Inflammatory macrophage (primary cell): ENCODE data around the gene GPC5.
"Not testable (repeated sequence)": the region's sequence is repeated elsewhere in the genome, so short reads cannot be mapped to it uniquely, and the experiment has no call there.

Experiments
- DNase-seq, 2 donors: peaks; one replicate each; pipeline ENCODE4 v3.0.0-alpha.2; 2020 to 2022

Gene GPC5

GRCh38 chr13:91369441-91369831 is 29.0 kb upstream of the GPC5 start:
- DNase-seq: no peak

GRCh38 chr13:91370501-91370900 is 27.9 kb upstream of the GPC5 start:
- DNase-seq: no peak

- no peak for DNase-seq
These were observed 25.5 kb upstream of the GPC5 start for GRCh38 chr13:91372911-91373310.

GRCh38 chr13:91375116-91375729 is 23.2 kb upstream of the GPC5 start:
- DNase-seq: peak; percentile 52 to 58

- DNase-seq: peak; percentile 12 to 32
These were observed 17.1 kb upstream of the GPC5 start for GRCh38 chr13:91381371-91381770.

- no peak for DNase-seq
These were observed 14.6 kb upstream of the GPC5 start for GRCh38 chr13:91383836-91384235.

GRCh38 chr13:91384896-91385295 is 13.5 kb upstream of the GPC5 start:
- DNase-seq: no peak

- no peak for DNase-seq
These were observed 9.2 kb upstream of the GPC5 start for GRCh38 chr13:91389186-91389585.

GRCh38 chr13:91397595-91397994 is 826 bp upstream of the GPC5 start:
- DNase-seq: no peak

- DNase-seq: no peak
These were observed 1.0 kb downstream of the GPC5 start for GRCh38 chr13:91399189-91400062.

GRCh38 chr13:91400063-91400399 is 1.6 kb downstream of the GPC5 start:
- DNase-seq: no peak

- no peak for DNase-seq
These were observed 2.2 kb downstream of the GPC5 start for GRCh38 chr13:91400671-91401070.

GRCh38 chr13:91401920-91402319 is 3.5 kb downstream of the GPC5 start:
- DNase-seq: peak in 1 of 2 donors; percentile 26

GRCh38 chr13:91405240-91405639 is 6.8 kb downstream of the GPC5 start:
- no peak for DNase-seq

- DNase-seq: peak; percentile 47 to 54
These were observed 8.2 kb downstream of the GPC5 start for GRCh38 chr13:91406619-91407018.

- DNase-seq: no peak
These were observed 10.6 kb downstream of the GPC5 start for GRCh38 chr13:91408971-91409370.

- not testable (repeated sequence) for DNase-seq
These were observed 18.2 kb downstream of the GPC5 start for GRCh38 chr13:91416579-91416978.

- DNase-seq: no peak
These were observed 19.4 kb downstream of the GPC5 start for GRCh38 chr13:91417660-91418325.

- no peak for DNase-seq
These were observed 28.5 kb downstream of the GPC5 start for GRCh38 chr13:91426913-91427312.

- not testable (repeated sequence) for DNase-seq
These were observed 40.3 kb downstream of the GPC5 start for GRCh38 chr13:91438674-91439073.

GRCh38 chr13:91450913-91451312 is 52.5 kb downstream of the GPC5 start:
- no peak for DNase-seq

GRCh38 chr13:91454666-91455065 is 56.2 kb downstream of the GPC5 start:
- no peak for DNase-seq

- no peak for DNase-seq
These were observed 58.4 kb downstream of the GPC5 start for GRCh38 chr13:91456837-91457236.

GRCh38 chr13:91459485-91459884 is 61.1 kb downstream of the GPC5 start:
- DNase-seq: no peak
